ENCODE data around the gene ERN1. TPM values are rescaled to one million over a fixed set of nuclear protein-coding genes. Genes with fewer than 3 reads are reported as not detected.

ERN1 gene
- total and polyA plus RNA-seq, 3 donors from 2014 or later, result 7.0 to 13.0 (median 12.8) TPM

GRCh38 chr17:64145751-64146417, 15.9 kb upstream of the ERN1 start:
- no peaks in the 10 kb centered on the region for H3K36me3 ChIP-seq (ENCODE audit: low read depth, missing control alignments)
- H3K27me3 ChIP-seq, result no peaks in the 10 kb centered on the region
- intact Hi-C loops (cut with DNase I; ENCODE audit: low total_unique reads), result no loop called here
- DNase-seq, result peak; percentile 100
- TF ChIP-seq POLR2A (IDR thresholded peaks at IDR 0.05) (peak; percentile 76), CTCF (IDR thresholded peaks at IDR 0.05) (peak in 2 of 3 experiments; percentile 6 to 32)
- peak overlapping the region; percentile 62 to 72 for H3K4me3 ChIP-seq
- H3K4me1 ChIP-seq, result peaks cover 18% of the 10 kb centered on the region
- peak overlapping the region; percentile 87 to 88 for H3K27ac ChIP-seq
- 0 to 1% methylated on average over 10 to 40 of the region's 51 CpGs for WGBS, 2 donors
- no peaks in the 10 kb centered on the region for H3K9me3 ChIP-seq

- intact Hi-C loops (cut with DNase I; ENCODE audit: low total_unique reads), result no loop called here
- WGBS, 2 donors, result 0 to 2% methylated on average over 15 of the region's 15 CpGs
These were observed 15.4 kb upstream of the ERN1 start for GRCh38 chr17:64145375-64145750.

GRCh38 chr17:64139542-64139941, 9.6 kb upstream of the ERN1 start:
- Histone ChIP-seq H3K9me3 (no peaks in the 10 kb centered on the region), H3K27ac (no peak overlapping the region), H3K36me3 (ENCODE audit: low read depth, missing control alignments) (no peaks in the 10 kb centered on the region), H3K27me3 (no peaks in the 10 kb centered on the region), H3K4me1 (no peaks in the 10 kb centered on the region), H3K4me3 (no peak overlapping the region)
- no peak for TF ChIP-seq POLR2A (IDR thresholded peaks at IDR 0.05)
- TF ChIP-seq CTCF (IDR thresholded peaks at IDR 0.05), result no peak
- no peak for DNase-seq
- 64 to 67% methylated on average over 6 of the region's 6 CpGs for WGBS, 2 donors
- intact Hi-C loops (cut with DNase I; ENCODE audit: low total_unique reads), result no loop called here

More at GRCh38 chr17:64145375-64145750, 15.4 kb upstream of the ERN1 start:
- no peak for DNase-seq
- H3K4me1 ChIP-seq, result peaks cover 18% of the 10 kb centered on the region
- no peaks in the 10 kb centered on the region for H3K27me3 ChIP-seq
- peak overlapping the region; percentile 87 to 88 for H3K27ac ChIP-seq
- no peaks in the 10 kb centered on the region for H3K9me3 ChIP-seq
- TF ChIP-seq POLR2A (IDR thresholded peaks at IDR 0.05) (no peak), CTCF (IDR thresholded peaks at IDR 0.05) (no peak)
- peak overlapping the region; percentile 62 to 72 for H3K4me3 ChIP-seq
- no peaks in the 10 kb centered on the region for H3K36me3 ChIP-seq (ENCODE audit: low read depth, missing control alignments)

- Histone ChIP-seq H3K27me3 (no peaks in the 10 kb centered on the region), H3K36me3 (ENCODE audit: low read depth, missing control alignments) (no peaks in the 10 kb centered on the region), H3K4me1 (no peaks in the 10 kb centered on the region), H3K9me3 (no peaks in the 10 kb centered on the region), H3K27ac (no peak overlapping the region), H3K4me3 (no peak overlapping the region)
- DNase-seq, result no peak
- intact Hi-C loops (cut with DNase I; ENCODE audit: low total_unique reads), result no loop called here
- WGBS, 2 donors, result 82% methylated on average over 2 of the region's 2 CpGs
- TF ChIP-seq CTCF (IDR thresholded peaks at IDR 0.05), result no peak
- TF ChIP-seq POLR2A (IDR thresholded peaks at IDR 0.05), result no peak
These were observed 8.5 kb upstream of the ERN1 start for GRCh38 chr17:64138441-64138840.

- 60 to 63% methylated on average over 6 of the region's 6 CpGs for WGBS, 2 donors
- Histone ChIP-seq H3K27ac (no peak overlapping the region), H3K9me3 (no peaks in the 10 kb centered on the region), H3K27me3 (no peaks in the 10 kb centered on the region), H3K4me1 (peaks cover 6% of the 10 kb centered on the region), H3K4me3 (no peak overlapping the region), H3K36me3 (ENCODE audit: low read depth, missing control alignments) (no peaks in the 10 kb centered on the region)
- DNase-seq, result no peak
- TF ChIP-seq POLR2A (IDR thresholded peaks at IDR 0.05), result no peak
- TF ChIP-seq CTCF (IDR thresholded peaks at IDR 0.05), result no peak
- intact Hi-C loops (cut with DNase I; ENCODE audit: low total_unique reads), result loop anchor here (5.0 kb wide), 1 partner anchor 108 kb away; no protein-coding TSS in a partner anchor
These were observed 5.1 kb upstream of the ERN1 start for GRCh38 chr17:64135000-64135399.
